Neural cell (in vitro differentiated cells): ENCODE measurements around the gene GOLGA3.
"Not testable (repeated sequence)": the region's sequence is repeated elsewhere in the genome, so short reads cannot be mapped to it uniquely, and the experiment has no call there.

ENCODE experiments used
- EP300 ChIP-seq: fragments of 450-650 bp; conservative IDR thresholded peaks from 2 replicates; pipeline ENCODE4 v1.6.1; 2014; ENCODE audit warnings: antibody characterized with exemption, mild to moderate bottlenecking, moderate library complexity; ENCODE audit not compliant: poor library complexity, severe bottlenecking
- EZH2 ChIP-seq: fragments of 200-600, 300-800 bp; shearing (Covaris generic), sonication (generic); IDR thresholded peaks from 2 replicates; pipeline ENCODE4 v1.6.1; 2014; ENCODE audit warnings: antibody characterized with exemption, low read length, borderline replicate concordance, mild to moderate bottlenecking; ENCODE audit not compliant: insufficient read depth, poor library complexity, severe bottlenecking
- POLR2AphosphoS5 ChIP-seq: IDR thresholded peaks from 2 replicates; pipeline ENCODE4 v1.6.1; 2012
- RAD21 ChIP-seq: fragments of 450-650 bp; conservative IDR thresholded peaks from 2 replicates; pipeline ENCODE4 v1.6.1; 2014; ENCODE audit warnings: antibody characterized with exemption, mild to moderate bottlenecking, moderate library complexity
- SMC3 ChIP-seq: fragments of 450-650 bp; conservative IDR thresholded peaks from 2 replicates; pipeline ENCODE4 v1.6.1; 2014; ENCODE audit warnings: antibody characterized with exemption, mild to moderate bottlenecking, moderate library complexity; ENCODE audit not compliant: poor library complexity
- TF ChIP-seq, protein P1 (sequence below): fragments of 450-650 bp; IDR thresholded peaks from 2 replicates; pipeline ENCODE4 v1.5.1; 2014; ENCODE audit warnings: antibody characterized with exemption, mild to moderate bottlenecking, moderate library complexity; ENCODE audit not compliant: poor library complexity, severe bottlenecking

DNA sequence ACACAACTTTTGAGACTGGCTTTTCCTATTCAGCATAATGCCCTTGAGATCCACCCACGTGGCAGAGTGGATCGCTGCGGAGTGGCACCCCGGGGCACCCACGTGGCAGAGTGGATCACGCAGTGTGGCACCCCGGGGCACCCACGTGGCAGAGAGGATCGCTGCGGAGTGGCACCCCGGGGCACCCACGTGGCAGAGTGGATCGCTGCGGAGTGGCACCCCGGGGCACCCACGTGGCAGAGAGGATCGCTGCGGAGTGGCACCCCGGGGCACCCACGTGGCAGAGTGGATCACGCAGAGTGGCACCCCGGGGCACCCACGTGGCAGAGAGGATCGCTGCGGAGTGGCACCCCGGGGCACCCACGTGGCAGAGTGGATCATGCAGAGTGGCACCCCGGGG lies 69.8 kb downstream of the GOLGA3 start:
- not testable (repeated sequence) for TF ChIP-seq POLR2AphosphoS5, EP300, RAD21, SMC3, EZH2
- TF ChIP-seq, protein P1, sequence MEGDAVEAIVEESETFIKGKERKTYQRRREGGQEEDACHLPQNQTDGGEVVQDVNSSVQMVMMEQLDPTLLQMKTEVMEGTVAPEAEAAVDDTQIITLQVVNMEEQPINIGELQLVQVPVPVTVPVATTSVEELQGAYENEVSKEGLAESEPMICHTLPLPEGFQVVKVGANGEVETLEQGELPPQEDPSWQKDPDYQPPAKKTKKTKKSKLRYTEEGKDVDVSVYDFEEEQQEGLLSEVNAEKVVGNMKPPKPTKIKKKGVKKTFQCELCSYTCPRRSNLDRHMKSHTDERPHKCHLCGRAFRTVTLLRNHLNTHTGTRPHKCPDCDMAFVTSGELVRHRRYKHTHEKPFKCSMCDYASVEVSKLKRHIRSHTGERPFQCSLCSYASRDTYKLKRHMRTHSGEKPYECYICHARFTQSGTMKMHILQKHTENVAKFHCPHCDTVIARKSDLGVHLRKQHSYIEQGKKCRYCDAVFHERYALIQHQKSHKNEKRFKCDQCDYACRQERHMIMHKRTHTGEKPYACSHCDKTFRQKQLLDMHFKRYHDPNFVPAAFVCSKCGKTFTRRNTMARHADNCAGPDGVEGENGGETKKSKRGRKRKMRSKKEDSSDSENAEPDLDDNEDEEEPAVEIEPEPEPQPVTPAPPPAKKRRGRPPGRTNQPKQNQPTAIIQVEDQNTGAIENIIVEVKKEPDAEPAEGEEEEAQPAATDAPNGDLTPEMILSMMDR: not testable (repeated sequence)
